Stimulated activated CD4-positive, alpha-beta T cell treated with anti-CD3 and anti-CD28 coated beads, Interleukin-2, amount 100 ng/mL, for 4 hours (primary cell): ENCODE measurements around the gene SLFN12L.
A peak's percentile ranks its signal among the peaks of the same experiment; 100 is the strongest.

Experiments used
- DNase-seq: peaks from one replicate; pipeline ENCODE4 v3.0.0-alpha.2; 2020; ENCODE audit warnings: low read depth

The SLFN12L gene

DNA sequence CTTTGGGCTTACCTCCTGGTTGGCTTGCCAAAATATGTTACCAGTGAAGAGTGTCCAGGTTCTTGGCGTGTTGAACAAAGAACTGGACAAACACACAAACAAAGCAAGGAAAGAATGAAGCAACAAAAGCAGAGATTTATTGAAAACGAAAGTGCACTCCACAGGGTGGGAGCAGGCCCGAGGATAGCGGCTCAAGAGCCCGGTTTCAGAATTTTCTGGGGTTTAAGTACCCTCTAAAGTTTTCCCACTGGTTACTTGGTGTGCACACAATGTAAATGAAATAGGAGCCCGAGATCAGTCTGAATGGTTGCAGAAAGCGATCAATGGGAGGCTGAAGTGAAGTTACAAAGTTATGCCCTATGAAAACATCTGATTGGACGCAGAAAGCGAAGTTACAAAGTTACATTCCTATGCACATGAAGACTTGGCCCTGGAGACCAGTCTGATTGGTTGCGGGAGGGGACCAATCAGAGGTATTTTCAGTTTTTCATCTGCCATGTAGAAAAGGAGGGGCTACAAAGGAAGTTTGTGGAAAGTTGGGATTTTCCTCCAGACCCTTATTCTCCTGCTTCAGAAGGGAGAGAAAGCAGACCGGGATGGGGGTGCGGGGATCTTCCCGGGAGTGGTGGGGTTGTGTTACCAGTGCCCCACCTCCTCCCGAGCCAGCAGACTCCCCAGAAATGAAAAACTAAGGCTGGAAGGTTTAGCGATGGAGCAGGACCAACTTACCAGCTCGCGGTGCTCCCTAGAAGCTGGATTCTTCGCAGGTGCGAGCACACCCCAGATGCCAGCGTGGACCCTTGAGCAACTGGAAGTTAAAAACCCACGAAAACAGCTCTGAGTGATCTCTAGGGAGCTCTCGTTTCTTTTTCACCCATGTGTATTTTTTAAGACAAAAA lies 105.1 kb downstream of the SLFN12L start, which contains the start of gene SLFN12:
SLFN12 (minus strand) TSS at position 325 of the 899 bp plus-strand sequence. CDS start 9,472 bp downstream, outside the sequence.
- DNase-seq = peak; percentile 24

DNA sequence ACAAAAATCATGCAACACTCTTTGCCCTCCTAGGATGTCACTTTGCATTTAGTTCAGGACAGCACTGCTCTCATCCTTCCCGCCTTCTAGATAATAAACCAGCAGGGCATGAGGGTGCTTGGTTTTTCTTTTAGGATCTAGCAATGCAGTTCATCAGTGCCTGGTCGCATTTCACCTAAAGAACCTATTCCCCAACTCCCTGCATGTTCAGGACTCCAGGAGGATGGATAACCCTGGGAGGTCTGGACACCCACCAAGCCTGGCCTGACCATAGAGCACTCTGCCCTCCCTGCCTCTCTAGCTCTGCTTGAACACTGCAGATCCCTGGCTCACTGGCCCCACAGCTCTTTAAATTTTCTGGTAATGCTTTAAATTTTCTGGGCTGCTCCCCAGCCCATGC lies 107.8 kb downstream of the SLFN12L start:
- no peak for DNase-seq

DNA sequence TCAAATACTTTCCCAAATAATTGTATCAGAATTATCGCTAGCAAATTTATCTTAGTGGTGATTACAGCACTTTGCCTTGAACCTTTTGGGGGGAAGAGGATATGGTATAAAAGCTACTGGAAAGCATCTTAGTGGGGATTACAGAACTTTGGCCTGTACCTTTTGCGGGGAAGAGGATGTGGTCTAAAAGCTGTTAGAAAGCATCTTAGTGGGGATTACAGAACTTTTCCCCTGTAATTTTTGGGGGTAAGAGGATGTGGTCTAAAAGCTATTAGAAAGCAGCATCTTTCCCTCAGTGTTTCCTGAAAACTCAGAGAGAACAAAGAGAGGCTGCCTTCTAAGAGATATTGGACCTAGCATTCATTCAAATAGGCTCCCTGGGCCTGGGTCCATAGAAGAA lies 109.2 kb downstream of the SLFN12L start:
- DNase-seq = no peak

DNA sequence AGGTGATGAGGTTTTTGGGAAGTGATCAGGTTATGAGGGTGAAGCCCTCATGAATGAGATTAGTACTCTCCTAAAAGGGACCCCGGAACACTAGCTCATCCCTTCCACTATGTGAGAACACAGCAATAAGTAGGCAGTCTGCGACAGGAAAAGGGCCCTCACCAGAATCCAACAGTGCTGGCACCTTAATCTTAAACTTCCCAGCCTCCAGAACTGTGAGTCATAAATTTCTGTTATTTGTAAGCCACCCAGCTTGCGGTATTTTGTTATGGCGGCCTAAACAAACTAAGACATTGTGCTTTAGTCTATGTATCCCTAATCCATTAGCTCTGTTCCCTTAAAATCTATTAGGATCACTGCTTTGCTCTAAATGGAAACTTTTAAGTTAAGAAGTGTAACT lies 113.7 kb downstream of the SLFN12L start:
- no peak for DNase-seq
